Endothelial cell of umbilical vein (primary cell): ENCODE data around the gene XPO6. TPM values are rescaled to one million over a fixed set of nuclear protein-coding genes. Genes with fewer than 3 reads are reported as not detected.

Source experiments
- BruUV-seq: library from RNA; stranded (reverse); fragments of 400-500 nt; replicated peaks from 2 replicates; lab custom pipeline; 2021; lab: Mats Ljungman, UMichigan
- CTCF ChIA-PET: fragments of 300-600, 350-600 bp; sonication (Branson Sonifier 250); formaldehyde crosslinking; loops from one replicate; lab custom pipeline; 2021; ENCODE audit warnings: antibody characterized with exemption, inconsistent platforms; lab: Charles Lee
- POLR2A ChIA-PET: fragments of 300-600, 350-600 bp; sonication (Branson Sonifier 250); formaldehyde crosslinking; loops from one replicate; lab custom pipeline; 2021; ENCODE audit warnings: antibody characterized with exemption, inconsistent platforms; lab: Charles Lee
- DNase-seq: peaks from one replicate; pipeline ENCODE4 v3.0.0-alpha.2; 2011; ENCODE audit warnings: low read depth, low spot score
- FAIRE-seq: peaks from 2 replicates; lab custom pipeline; 2011; peaks lifted over from hg19 to GRCh38; lab: Jason Lieb, UNC
- H2AFZ ChIP-seq: 2 replicates; pipeline ENCODE4 v1.6.0; 2012; ENCODE audit warnings: low read depth, low read length, control low read depth, inconsistent platforms
- H3K27ac ChIP-seq: 2 replicates; pipeline ENCODE4 v1.5.1; 2011; ENCODE audit warnings: low read depth, mild to moderate bottlenecking, control low read depth, low read length, moderate library complexity; ENCODE audit not compliant: insufficient read depth
- H3K27me3 ChIP-seq, 2 experiments: 2 replicates each; pipeline versions ENCODE4 v1.6.0 to v1.6.1; 2011; ENCODE audit warnings: low read length in 2 of 2, mixed read lengths in 1 of 2; ENCODE audit not compliant: control insufficient read depth in 2 of 2, insufficient read depth in 2 of 2
- H3K36me3 ChIP-seq, 2 experiments: 2 replicates in 1 of 2; 3 replicates in 1 of 2; pipeline ENCODE4 v1.5.1; 2011; ENCODE audit warnings: low read length in 2 of 2, mild to moderate bottlenecking in 1 of 2, moderate library complexity in 1 of 2; ENCODE audit not compliant: control insufficient read depth in 2 of 2, insufficient read depth in 2 of 2; ENCODE audit errors: extremely low read depth in 1 of 2
- H3K4me1 ChIP-seq: 3 replicates; pipeline ENCODE4 v1.5.1; 2011; ENCODE audit warnings: mild to moderate bottlenecking, low read length; ENCODE audit not compliant: control insufficient read depth, insufficient read depth; ENCODE audit errors: extremely low read depth
- H3K4me2 ChIP-seq: 2 replicates; pipeline ENCODE4 v1.6.1; 2011; ENCODE audit warnings: low read length, control low read depth, mixed read lengths; ENCODE audit not compliant: insufficient read depth
- H3K4me3 ChIP-seq, 3 experiments: fragments of 200-600 bp in 1 of 3; sonication (generic), shearing (Covaris generic) in 1 of 3; replicated peaks in 1 of 3; 2 replicates each; pipeline ENCODE4 v1.5.1; 2011 to 2016; ENCODE audit warnings: control low read depth in 3 of 3, low read length in 3 of 3, mild to moderate bottlenecking in 2 of 3, inconsistent platforms in 1 of 3, low read depth in 1 of 3, moderate library complexity in 1 of 3; ENCODE audit not compliant: insufficient read depth in 1 of 3
- H3K79me2 ChIP-seq: 2 replicates; pipeline ENCODE4 v1.6.0; 2012; ENCODE audit warnings: low read length, inconsistent platforms; ENCODE audit not compliant: control insufficient read depth, insufficient read depth
- H3K9ac ChIP-seq: replicated peaks from 2 replicates; pipeline ENCODE3; 2011; ENCODE audit warnings: low read length, control low read depth; ENCODE audit not compliant: insufficient read depth; ENCODE audit errors: extremely low read depth
- H3K9me1 ChIP-seq: replicated peaks from 3 replicates; pipeline ENCODE4 v1.6.0; 2011; ENCODE audit warnings: mild to moderate bottlenecking, low read length; ENCODE audit not compliant: control insufficient read depth, insufficient read depth; ENCODE audit errors: extremely low read depth
- H3K9me3 ChIP-seq: replicated peaks from 2 replicates; pipeline ENCODE4 v1.5.1; 2012; ENCODE audit warnings: low read length, inconsistent platforms; ENCODE audit not compliant: control insufficient read depth, insufficient read depth
- H4K20me1 ChIP-seq: replicated peaks from 2 replicates; pipeline ENCODE3; 2011; ENCODE audit warnings: mild to moderate bottlenecking, low read length; ENCODE audit not compliant: control insufficient read depth, insufficient read depth; ENCODE audit errors: extremely low read depth
- FOS ChIP-seq: IDR thresholded peaks from 2 replicates; pipeline ENCODE4 v1.6.1; 2011; ENCODE audit warnings: mild to moderate bottlenecking, low read length, moderate library complexity, borderline replicate concordance; ENCODE audit not compliant: insufficient read depth
- GATA2 ChIP-seq: IDR thresholded peaks from 2 replicates; pipeline ENCODE4 v1.7.0; 2011; ENCODE audit warnings: low read depth, mild to moderate bottlenecking, moderate library complexity, mixed read lengths, low read length; ENCODE audit not compliant: insufficient read length, insufficient read depth
- JUN ChIP-seq: IDR thresholded peaks from 2 replicates; pipeline ENCODE4 v1.6.1; 2011; ENCODE audit warnings: borderline replicate concordance, low read depth; ENCODE audit not compliant: insufficient read length, insufficient read depth
- MAX ChIP-seq: IDR thresholded peaks from 2 replicates; pipeline ENCODE4 v1.6.1; 2011; ENCODE audit not compliant: insufficient read depth, insufficient read length
- MYC ChIP-seq: IDR thresholded peaks from one replicate; pipeline ENCODE4 v1.6.1; 2011; ENCODE audit warnings: mild to moderate bottlenecking, low read depth, low read length
- POLR2A ChIP-seq: IDR thresholded peaks from 2 replicates; pipeline ENCODE4 v1.6.1; 2012; ENCODE audit warnings: low read depth, mild to moderate bottlenecking, control low read depth, low read length
- POLR2AphosphoS5 ChIP-seq: IDR thresholded peaks from 2 replicates; pipeline ENCODE4 v1.6.1; 2012; ENCODE audit warnings: low read depth, mild to moderate bottlenecking, control low read depth, low read length, moderate library complexity; ENCODE audit not compliant: insufficient read depth
- dilution Hi-C: fragments of 300-500 bp; cut with MboI; formaldehyde crosslinking; loops from one replicate; pipeline ENCODE4 v1.15.0; 2019; ENCODE audit warnings: low sequenced_read_pairs; ENCODE audit not compliant: extremely low pct_ligation_motif_present
- intact Hi-C: fragments of 100-400 bp; cut with micrococcal nuclease; formaldehyde crosslinking; loops from one replicate; pipeline ENCODE4 v1.10.0; 2022
- polyA plus RNA-seq, 4 experiments: library from polyadenylated mRNA; depleted of rRNA in 3 of 4; stranded (reverse) in 3 of 4; unstranded in 1 of 4; fragments of >200 nt; gene quantifications; 2 replicates each; pipeline versions ENCODE4 v1.2.1 to v1.2.3, GENCODE V29; 2011 to 2012; ENCODE audit warnings: missing spikeins in 1 of 4
- total RNA-seq: library from RNA; stranded (reverse); gene quantifications from 2 replicates; pipeline ENCODE4 v1.2.3, GENCODE V29; 2021
- TF ChIP-seq, protein P1 (sequence below), 2 donors: IDR thresholded peaks; 1 replicate in 1 of 2; 2 replicates in 1 of 2; pipeline ENCODE4 v1.5.1; 2011; ENCODE audit warnings: low read length in 2 of 2, mild to moderate bottlenecking in 2 of 2, moderate library complexity in 2 of 2, control low read depth in 1 of 2, inconsistent platforms in 1 of 2, low read depth in 1 of 2; ENCODE audit not compliant: insufficient read depth in 1 of 2; ENCODE audit errors: extremely low read depth in 1 of 2

Gene XPO6
- total and polyA plus RNA-seq, 2 donors (not counting 3 experiments of a cell fraction or from before 2014, with no cell fraction given), result 170 to 272 TPM

GRCh38 chr16:28202147-28202746 is 9.5 kb downstream of the XPO6 start:
- Histone ChIP-seq H3K27me3 (no peaks in the 10 kb centered on the region), H3K36me3 (peaks cover 11 to 22% of the 10 kb centered on the region in 2 experiments), H3K27ac (no peak overlapping the region), H3K9me1 (no peaks in the 10 kb centered on the region), H3K4me1 (no peaks in the 10 kb centered on the region), H3K9me3 (no peaks in the 10 kb centered on the region), H3K4me3 (no peak overlapping the region), H2AFZ (no peak overlapping the region), H3K79me2 (peaks cover 97% of the 10 kb centered on the region), H3K4me2 (no peak overlapping the region), H3K9ac (no peak overlapping the region), H4K20me1 (no peaks in the 10 kb centered on the region)
- no peak for DNase-seq
- dilution Hi-C loops (no loop called here), intact Hi-C loops (loop anchor here (1.0 kb wide), 1 partner anchor 15 kb away; no protein-coding TSS in a partner anchor)
- FAIRE-seq, result peak; percentile 43
- TF ChIP-seq, protein P1, sequence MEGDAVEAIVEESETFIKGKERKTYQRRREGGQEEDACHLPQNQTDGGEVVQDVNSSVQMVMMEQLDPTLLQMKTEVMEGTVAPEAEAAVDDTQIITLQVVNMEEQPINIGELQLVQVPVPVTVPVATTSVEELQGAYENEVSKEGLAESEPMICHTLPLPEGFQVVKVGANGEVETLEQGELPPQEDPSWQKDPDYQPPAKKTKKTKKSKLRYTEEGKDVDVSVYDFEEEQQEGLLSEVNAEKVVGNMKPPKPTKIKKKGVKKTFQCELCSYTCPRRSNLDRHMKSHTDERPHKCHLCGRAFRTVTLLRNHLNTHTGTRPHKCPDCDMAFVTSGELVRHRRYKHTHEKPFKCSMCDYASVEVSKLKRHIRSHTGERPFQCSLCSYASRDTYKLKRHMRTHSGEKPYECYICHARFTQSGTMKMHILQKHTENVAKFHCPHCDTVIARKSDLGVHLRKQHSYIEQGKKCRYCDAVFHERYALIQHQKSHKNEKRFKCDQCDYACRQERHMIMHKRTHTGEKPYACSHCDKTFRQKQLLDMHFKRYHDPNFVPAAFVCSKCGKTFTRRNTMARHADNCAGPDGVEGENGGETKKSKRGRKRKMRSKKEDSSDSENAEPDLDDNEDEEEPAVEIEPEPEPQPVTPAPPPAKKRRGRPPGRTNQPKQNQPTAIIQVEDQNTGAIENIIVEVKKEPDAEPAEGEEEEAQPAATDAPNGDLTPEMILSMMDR (IDR thresholded peaks at IDR 0.05; ENCODE audit: extremely low read depth in 1 of 2, insufficient read depth in 1 of 2, low read depth in 1 of 2, low read length in 2 of 2), result no peak
- TF ChIP-seq JUN, result peak; percentile 16
- TF ChIP-seq GATA2, result no peak
- ChIA-PET POLR2A (no interaction called here), CTCF (interaction anchor here (0.9 to 1.8 kb wide), 5 partner anchors 8 to 47 kb away, joined by 3 to 6 read pairs (median 3); no protein-coding TSS in a partner anchor)
- BruUV-seq, result no TSS peak

DNA sequence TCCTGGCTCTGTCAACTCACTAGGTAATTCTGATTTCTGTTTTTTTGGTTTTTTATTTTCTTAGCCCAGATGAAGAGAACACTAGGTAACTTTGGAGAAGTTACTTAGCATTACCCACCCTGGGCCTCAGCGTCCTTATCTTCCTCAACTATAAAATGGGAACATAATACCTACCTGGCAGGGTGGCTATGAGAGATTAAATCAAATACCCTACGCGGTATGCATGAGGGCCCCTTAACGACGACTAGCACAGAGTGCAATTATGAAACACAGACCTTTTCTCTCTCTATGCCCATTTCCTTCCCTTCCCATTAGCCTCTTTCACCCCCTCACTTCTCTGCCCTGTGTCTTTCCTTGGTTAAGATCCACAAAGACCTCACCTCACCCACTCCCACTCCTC is 11.1 kb downstream of the XPO6 start:
- Histone ChIP-seq H3K27ac (no peak overlapping the region), H3K4me2 (no peak overlapping the region), H3K79me2 (peaks cover 97% of the 10 kb centered on the region), H3K9ac (no peak overlapping the region), H3K4me3 (no peak overlapping the region), H4K20me1 (no peaks in the 10 kb centered on the region), H3K27me3 (no peaks in the 10 kb centered on the region), H3K36me3 (peaks cover 11 to 19% of the 10 kb centered on the region in 2 experiments), H3K4me1 (no peaks in the 10 kb centered on the region), H2AFZ (no peak overlapping the region), H3K9me3 (no peaks in the 10 kb centered on the region), H3K9me1 (no peaks in the 10 kb centered on the region)
- DNase-seq, result no peak
- BruUV-seq, result no TSS peak
- FAIRE-seq, result no peak
- ChIA-PET CTCF (no interaction called here), POLR2A (no interaction called here)
- dilution Hi-C loops, result no loop called here
- TF ChIP-seq POLR2AphosphoS5, result no peak
- no peak for TF ChIP-seq MYC
- TF ChIP-seq, protein P1 (IDR thresholded peaks at IDR 0.05; ENCODE audit: extremely low read depth in 1 of 2, insufficient read depth in 1 of 2, low read depth in 1 of 2, low read length in 2 of 2), result no peak
- TF ChIP-seq MAX, result no peak
- no peak for TF ChIP-seq POLR2A
- no peak for TF ChIP-seq JUN
- TF ChIP-seq FOS, result no peak
- intact Hi-C loops, result no loop called here
